Measurements from ENCODE around the gene LETM1.

DNA sequence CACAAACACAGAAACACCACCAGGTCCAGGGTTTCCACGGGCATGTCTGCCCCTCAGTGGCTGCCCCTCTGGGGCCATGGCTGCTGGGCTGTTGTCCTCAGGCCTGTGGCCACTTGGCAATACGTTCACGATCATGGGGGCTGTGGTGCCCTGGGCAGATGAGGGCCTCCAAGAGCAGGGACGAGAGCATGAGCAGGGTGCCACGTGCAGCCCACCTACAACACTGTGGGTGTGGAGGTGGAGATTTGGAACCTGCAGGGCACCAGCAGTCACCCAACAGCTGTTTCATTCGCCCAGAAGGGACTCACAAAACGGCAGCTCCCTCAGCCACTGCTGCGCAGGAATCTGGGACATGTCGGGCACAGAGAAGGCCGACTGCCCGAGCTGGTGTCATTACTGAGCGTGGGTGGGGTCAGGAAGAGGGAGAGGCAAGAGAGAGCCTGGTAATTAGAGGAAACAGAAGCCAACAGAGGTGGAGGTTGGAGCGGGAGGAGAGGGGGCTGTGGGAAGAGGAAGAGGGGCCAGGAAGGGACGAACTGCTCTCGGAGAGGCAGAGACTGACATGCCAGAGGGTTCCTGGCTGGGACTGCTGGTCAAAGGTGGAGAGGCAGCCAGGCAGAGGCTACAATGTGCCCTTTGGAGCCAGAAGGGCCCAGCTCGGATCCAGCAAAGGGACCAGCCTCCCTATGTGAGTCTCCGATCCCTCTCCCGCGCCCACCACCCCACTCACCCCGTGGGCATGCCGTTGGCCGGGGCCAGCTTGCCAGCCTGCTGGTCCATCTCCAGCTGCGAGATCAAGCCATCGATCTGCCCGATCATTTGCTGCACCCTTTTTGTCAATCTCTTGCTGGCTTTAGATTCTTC, 39.7 kb downstream of the LETM1 start:
- TF ChIP-seq, protein P1, sequence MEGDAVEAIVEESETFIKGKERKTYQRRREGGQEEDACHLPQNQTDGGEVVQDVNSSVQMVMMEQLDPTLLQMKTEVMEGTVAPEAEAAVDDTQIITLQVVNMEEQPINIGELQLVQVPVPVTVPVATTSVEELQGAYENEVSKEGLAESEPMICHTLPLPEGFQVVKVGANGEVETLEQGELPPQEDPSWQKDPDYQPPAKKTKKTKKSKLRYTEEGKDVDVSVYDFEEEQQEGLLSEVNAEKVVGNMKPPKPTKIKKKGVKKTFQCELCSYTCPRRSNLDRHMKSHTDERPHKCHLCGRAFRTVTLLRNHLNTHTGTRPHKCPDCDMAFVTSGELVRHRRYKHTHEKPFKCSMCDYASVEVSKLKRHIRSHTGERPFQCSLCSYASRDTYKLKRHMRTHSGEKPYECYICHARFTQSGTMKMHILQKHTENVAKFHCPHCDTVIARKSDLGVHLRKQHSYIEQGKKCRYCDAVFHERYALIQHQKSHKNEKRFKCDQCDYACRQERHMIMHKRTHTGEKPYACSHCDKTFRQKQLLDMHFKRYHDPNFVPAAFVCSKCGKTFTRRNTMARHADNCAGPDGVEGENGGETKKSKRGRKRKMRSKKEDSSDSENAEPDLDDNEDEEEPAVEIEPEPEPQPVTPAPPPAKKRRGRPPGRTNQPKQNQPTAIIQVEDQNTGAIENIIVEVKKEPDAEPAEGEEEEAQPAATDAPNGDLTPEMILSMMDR (IDR thresholded peaks at IDR 0.05 in 4 of 5, conservative IDR thresholded peaks at IDR 0.05 in 1 of 5), result no peak
- TF ChIP-seq POLR2A (IDR thresholded peaks at IDR 0.05), result no peak

Measured in gastrocnemius medialis (tissue), 4 donors.